SK-N-MC (cell line): Measurements from ENCODE around the gene ZCCHC14.

Experiments used
- EZH2 ChIP-seq: fragments of 200-600 bp; sonication (generic); IDR thresholded peaks from one replicate; pipeline ENCODE4 v1.6.1; 2017; ENCODE audit warnings: antibody characterized with exemption
- FOXP2 ChIP-seq: optimal IDR thresholded peaks from 2 replicates; pipeline ENCODE3; 2011; ENCODE audit warnings: mild to moderate bottlenecking, moderate library complexity; ENCODE audit not compliant: insufficient read depth; ENCODE audit errors: extremely low read length, control extremely low read depth
- POLR2AphosphoS5 ChIP-seq: IDR thresholded peaks from 2 replicates; pipeline ENCODE4 v1.6.1; 2012; ENCODE audit warnings: mild to moderate bottlenecking, low read depth, low read length, borderline replicate concordance

DNA sequence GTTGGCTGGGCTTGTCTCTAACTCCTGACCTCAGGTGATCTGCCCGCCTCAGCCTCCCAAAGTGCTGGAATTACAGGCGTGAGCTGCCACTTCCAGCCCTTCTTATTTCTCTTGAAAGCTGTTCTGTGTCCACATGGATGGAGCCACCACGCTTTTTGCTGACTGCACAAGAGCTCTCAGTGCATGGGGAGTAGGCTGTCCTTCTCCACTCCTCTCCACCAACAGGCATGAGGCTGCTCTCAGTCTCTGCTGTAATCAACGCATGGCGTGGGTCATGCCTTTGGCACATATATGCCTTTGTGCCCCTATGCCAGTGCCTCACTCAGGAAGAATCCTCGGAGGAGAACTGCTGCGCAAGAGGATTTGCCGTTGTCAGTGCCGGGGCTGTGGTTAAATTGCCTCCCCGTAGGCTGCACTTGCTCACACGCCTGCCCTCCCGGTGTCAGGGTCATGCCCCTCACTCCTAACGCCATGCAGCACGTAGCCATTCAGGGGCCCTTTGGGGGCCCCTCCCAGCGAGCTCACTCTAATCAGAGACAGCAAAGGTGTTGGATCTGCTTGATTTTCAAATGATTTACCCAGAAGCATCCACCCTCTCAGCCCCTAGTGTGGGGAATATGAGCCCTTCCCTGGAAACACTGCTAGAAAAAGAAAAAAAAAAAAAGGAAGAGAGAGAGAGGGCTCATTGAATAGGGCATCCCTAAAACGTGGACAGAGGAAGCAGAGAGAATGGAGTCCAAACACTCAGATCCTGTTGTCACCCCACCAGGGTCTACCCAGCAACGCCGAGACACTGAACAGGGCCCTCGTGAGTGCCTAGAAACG, 47.5 kb upstream of the ZCCHC14 start:
- TF ChIP-seq POLR2AphosphoS5 (no peak), EZH2 (no peak), FOXP2 (no peak)
